ENCODE data around the gene IFT20. TPM values are rescaled to one million over a fixed set of nuclear protein-coding genes. Genes with fewer than 3 reads are reported as not detected.

Gene IFT20
- total RNA-seq, 2 donors from 2014 or later, result 30.9 to 31.5 TPM

- H3K27me3 ChIP-seq, result peaks cover 9% of the 10 kb centered on the region
- DNase-seq, result no peak
- no peak overlapping the region for H3K4me3 ChIP-seq
- no peaks in the 10 kb centered on the region for H3K9me3 ChIP-seq
- no peaks in the 10 kb centered on the region for H3K36me3 ChIP-seq
- intact Hi-C loops (cut with DNase I), result no loop called here
- no peak for TF ChIP-seq CTCF (IDR thresholded peaks at IDR 0.05)
- H3K4me1 ChIP-seq, result peaks cover 4% of the 10 kb centered on the region
- H3K9ac ChIP-seq (ENCODE audit: low read depth in 2 of 2, low read length in 2 of 2), result no peak overlapping the region
- no peak overlapping the region for H3K27ac ChIP-seq
Observed at GRCh38 chr17:28367641-28368305, 32.5 kb upstream of the IFT20 start.

- DNase-seq, result no peak
- Histone ChIP-seq H3K4me3 (no peak overlapping the region), H3K9ac (ENCODE audit: low read depth in 2 of 2, low read length in 2 of 2) (no peak overlapping the region), H3K36me3 (peaks cover 4% of the 10 kb centered on the region), H3K9me3 (no peaks in the 10 kb centered on the region), H3K27ac (no peak overlapping the region), H3K4me1 (no peaks in the 10 kb centered on the region), H3K27me3 (no peaks in the 10 kb centered on the region)
- TF ChIP-seq CTCF (IDR thresholded peaks at IDR 0.05), result no peak
- intact Hi-C loops (cut with DNase I), result no loop called here
Observed at GRCh38 chr17:28366605-28367004, 31.3 kb upstream of the IFT20 start.

- Histone ChIP-seq H3K4me1 (no peaks in the 10 kb centered on the region), H3K27me3 (no peaks in the 10 kb centered on the region), H3K9ac (ENCODE audit: low read depth in 2 of 2, low read length in 2 of 2) (no peak overlapping the region), H3K9me3 (no peaks in the 10 kb centered on the region), H3K36me3 (peaks cover 11% of the 10 kb centered on the region), H3K4me3 (no peak overlapping the region), H3K27ac (no peak overlapping the region)
- DNase-seq, result no peak
- intact Hi-C loops (cut with DNase I), result no loop called here
- TF ChIP-seq CTCF (IDR thresholded peaks at IDR 0.05), result no peak
Observed at GRCh38 chr17:28365487-28365886, 30.2 kb upstream of the IFT20 start.

- no peak for DNase-seq
- intact Hi-C loops (cut with DNase I), result no loop called here
Observed at GRCh38 chr17:28364665-28365363, 29.5 kb upstream of the IFT20 start, which contains the start of gene SEBOX. TSS of gene SEBOX (minus strand) at chr17:28365199. CDS start at chr17:28365151, 48 bp downstream.

More at GRCh38 chr17:28364665-28365363, 29.5 kb upstream of the IFT20 start, which contains the start of gene SEBOX:
- peaks cover 11% of the 10 kb centered on the region for H3K36me3 ChIP-seq
- H3K27ac ChIP-seq, result no peak within 1 kb of the TSS
- no peak for TF ChIP-seq CTCF (IDR thresholded peaks at IDR 0.05)
- no peaks in the 10 kb centered on the region for H3K27me3 ChIP-seq
- no peak within 1 kb of the TSS for H3K4me3 ChIP-seq
- no peaks in the 10 kb centered on the region for H3K9me3 ChIP-seq
- no peaks in the 10 kb centered on the region for H3K4me1 ChIP-seq
- no peak within 1 kb of the TSS for H3K9ac ChIP-seq (ENCODE audit: low read depth in 2 of 2, low read length in 2 of 2)

All from colonic mucosa (tissue), 4 donors.